ENCODE results near the gene DMD.

Gene DMD

GRCh38 chrX:31316340-31316991 is 1894.9 kb downstream of the DMD start:
- TF ChIP-seq POLR2A (IDR thresholded peaks at IDR 0.05; ENCODE audit: extremely low read depth, insufficient read length) (no peak), MYC (IDR thresholded peaks at IDR 0.05; ENCODE audit: low read depth, low read length) (no peak), CTCF (IDR thresholded peaks at IDR 0.05; ENCODE audit: low read depth, low read length) (no peak)
- TF ChIP-seq, protein P1, sequence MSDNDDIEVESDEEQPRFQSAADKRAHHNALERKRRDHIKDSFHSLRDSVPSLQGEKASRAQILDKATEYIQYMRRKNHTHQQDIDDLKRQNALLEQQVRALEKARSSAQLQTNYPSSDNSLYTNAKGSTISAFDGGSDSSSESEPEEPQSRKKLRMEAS (IDR thresholded peaks at IDR 0.05; ENCODE audit: low read depth, low read length): no peak
- no peak for DNase-seq (ENCODE audit: low read depth)
- no peak overlapping the region for H3K4me3 ChIP-seq (ENCODE audit: low read depth, low read length)

DNA sequence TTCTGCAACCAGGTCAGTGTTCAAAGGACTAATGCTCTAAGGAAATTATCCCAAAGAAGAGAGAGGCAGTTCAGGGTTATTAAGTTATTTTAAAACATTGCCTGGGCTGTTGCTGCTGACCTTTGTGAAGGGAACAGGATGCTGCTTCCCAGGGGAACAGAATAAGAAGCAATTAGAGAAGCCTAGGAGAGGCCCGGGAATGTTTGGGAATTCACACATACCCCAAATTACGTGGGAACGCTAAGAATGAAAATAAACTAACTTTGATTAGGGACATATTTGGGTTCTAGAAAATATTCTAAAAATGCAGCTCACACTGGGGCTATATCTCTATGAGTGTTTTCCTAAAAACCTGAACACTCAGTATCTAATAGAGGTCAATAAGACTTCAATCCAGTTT is 1896.4 kb downstream of the DMD start:
- no peak for DNase-seq (ENCODE audit: low read depth)
- no peak for TF ChIP-seq CTCF (IDR thresholded peaks at IDR 0.05; ENCODE audit: low read depth, low read length)
- TF ChIP-seq, protein P1 (IDR thresholded peaks at IDR 0.05; ENCODE audit: low read depth, low read length): no peak
- TF ChIP-seq MYC (IDR thresholded peaks at IDR 0.05; ENCODE audit: low read depth, low read length): no peak
- no peak for TF ChIP-seq POLR2A (IDR thresholded peaks at IDR 0.05; ENCODE audit: extremely low read depth, insufficient read length)
- H3K4me3 ChIP-seq (ENCODE audit: low read depth, low read length): no peak overlapping the region

- H3K4me3 ChIP-seq (ENCODE audit: low read depth, low read length): no peak overlapping the region
- DNase-seq (ENCODE audit: low read depth): no peak
- TF ChIP-seq MYC (IDR thresholded peaks at IDR 0.05; ENCODE audit: low read depth, low read length) (no peak), CTCF (IDR thresholded peaks at IDR 0.05; ENCODE audit: low read depth, low read length) (no peak), POLR2A (IDR thresholded peaks at IDR 0.05; ENCODE audit: extremely low read depth, insufficient read length) (no peak)
- TF ChIP-seq, protein P1 (IDR thresholded peaks at IDR 0.05; ENCODE audit: low read depth, low read length): no peak
These were observed 1903.4 kb downstream of the DMD start for GRCh38 chrX:31307952-31308351.

DNA sequence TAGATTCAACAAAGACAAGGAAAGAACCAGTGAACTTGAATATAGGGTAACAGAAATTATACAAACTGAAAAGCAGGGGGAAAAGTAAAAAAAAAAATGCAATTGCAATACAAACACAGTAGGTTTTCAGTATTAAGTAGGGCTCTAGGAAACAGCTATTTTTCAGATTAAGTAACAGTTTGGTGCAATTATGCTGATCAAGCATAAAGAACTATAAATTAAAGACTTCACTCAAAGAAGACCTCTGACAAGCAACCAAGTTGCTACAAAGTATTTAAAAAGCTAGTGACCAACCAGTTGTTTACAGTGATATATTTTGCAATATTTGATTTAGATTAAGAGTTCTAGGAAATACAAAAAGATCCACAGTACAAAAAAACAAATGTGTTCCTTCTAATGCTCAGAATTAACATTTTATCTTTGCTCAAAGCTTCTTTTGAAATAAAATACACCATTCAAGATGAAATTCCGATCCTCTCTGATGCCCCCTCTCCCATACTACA is 1908.7 kb downstream of the DMD start:
- no peak for DNase-seq (ENCODE audit: low read depth)
- no peak overlapping the region for H3K4me3 ChIP-seq (ENCODE audit: low read depth, low read length)
- TF ChIP-seq POLR2A (IDR thresholded peaks at IDR 0.05; ENCODE audit: extremely low read depth, insufficient read length) (no peak), MYC (IDR thresholded peaks at IDR 0.05; ENCODE audit: low read depth, low read length) (no peak), CTCF (IDR thresholded peaks at IDR 0.05; ENCODE audit: low read depth, low read length) (no peak)
- TF ChIP-seq, protein P1 (IDR thresholded peaks at IDR 0.05; ENCODE audit: low read depth, low read length): no peak

DNA sequence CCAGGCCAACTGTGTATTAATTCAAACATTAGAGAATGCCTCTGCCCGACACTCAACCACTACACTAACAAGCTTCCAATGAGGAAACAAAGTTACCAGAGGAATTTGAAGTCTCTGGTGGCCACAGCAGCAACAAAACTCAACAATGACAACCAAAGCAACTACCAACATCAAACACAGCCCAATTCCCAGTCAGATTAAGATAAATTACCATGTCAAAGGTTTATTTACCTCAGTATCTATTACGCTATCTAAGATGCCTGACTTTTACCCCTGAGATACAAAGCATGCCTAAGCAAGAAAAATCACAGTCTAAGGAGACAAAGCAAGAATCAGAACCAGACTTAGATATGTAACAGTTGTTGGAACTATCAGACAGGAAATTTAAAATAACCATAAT is 1909.4 kb downstream of the DMD start:
- no peak overlapping the region for H3K4me3 ChIP-seq (ENCODE audit: low read depth, low read length)
- no peak for DNase-seq (ENCODE audit: low read depth)
- TF ChIP-seq POLR2A (IDR thresholded peaks at IDR 0.05; ENCODE audit: extremely low read depth, insufficient read length) (no peak), MYC (IDR thresholded peaks at IDR 0.05; ENCODE audit: low read depth, low read length) (no peak), CTCF (IDR thresholded peaks at IDR 0.05; ENCODE audit: low read depth, low read length) (no peak)
- TF ChIP-seq, protein P1 (IDR thresholded peaks at IDR 0.05; ENCODE audit: low read depth, low read length): no peak

Data from NB4 (cell line).